IPS-18c (cell line): ENCODE data around the gene APOL4.
"Not testable (repeated sequence)": the region's sequence is repeated elsewhere in the genome, so short reads cannot be mapped to it uniquely, and the experiment has no call there.

Experiments
- H3K4me3 ChIP-seq: 2 replicates; pipeline ENCODE4 v1.7.0; 2013; ENCODE audit warnings: low read depth, mild to moderate bottlenecking, low read length, moderate library complexity; ENCODE audit not compliant: insufficient read depth
- H3K9me3 ChIP-seq: one replicate; pipeline ENCODE4 v1.6.1; 2013; ENCODE audit warnings: mild to moderate bottlenecking, low read length, moderate library complexity; ENCODE audit not compliant: control insufficient read depth, insufficient read depth

The APOL4 gene

GRCh38 chr22:36218648-36219193 is 17.1 kb upstream of the APOL4 start:
- Histone ChIP-seq H3K4me3 (no peak overlapping the region), H3K9me3 (no peaks in the 10 kb centered on the region)

- no peak overlapping the region for H3K4me3 ChIP-seq
- H3K9me3 ChIP-seq = peaks cover 2% of the 10 kb centered on the region
Observed at GRCh38 chr22:36215981-36216380, 14.4 kb upstream of the APOL4 start.

- H3K9me3 ChIP-seq = peaks cover 4% of the 10 kb centered on the region
Observed at GRCh38 chr22:36213586-36213985, 12.0 kb upstream of the APOL4 start.

GRCh38 chr22:36212901-36213300 is 11.3 kb upstream of the APOL4 start:
- peaks cover 4% of the 10 kb centered on the region for H3K9me3 ChIP-seq
- no peak overlapping the region for H3K4me3 ChIP-seq

More at GRCh38 chr22:36213586-36213985, 12.0 kb upstream of the APOL4 start:
- no peak overlapping the region for H3K4me3 ChIP-seq

GRCh38 chr22:36211237-36211861 is 9.7 kb upstream of the APOL4 start:
- H3K9me3 ChIP-seq = peaks cover 4% of the 10 kb centered on the region
- no peak overlapping the region for H3K4me3 ChIP-seq

GRCh38 chr22:36210224-36210623 is 8.6 kb upstream of the APOL4 start:
- no peak overlapping the region for H3K4me3 ChIP-seq

GRCh38 chr22:36209488-36209908 is 7.9 kb upstream of the APOL4 start:
- H3K9me3 ChIP-seq, H3K4me3 ChIP-seq: not testable (repeated sequence)

More at GRCh38 chr22:36210224-36210623, 8.6 kb upstream of the APOL4 start:
- peaks cover 4% of the 10 kb centered on the region for H3K9me3 ChIP-seq

GRCh38 chr22:36208914-36209313 is 7.3 kb upstream of the APOL4 start:
- Histone ChIP-seq H3K4me3 (no peak overlapping the region), H3K9me3 (peaks cover 4% of the 10 kb centered on the region)

GRCh38 chr22:36208162-36208765 is 6.7 kb upstream of the APOL4 start:
- Histone ChIP-seq H3K4me3 (no peak overlapping the region), H3K9me3 (peaks cover 4% of the 10 kb centered on the region)

- no peak overlapping the region for H3K4me3 ChIP-seq
- peaks cover 4% of the 10 kb centered on the region for H3K9me3 ChIP-seq
Observed at GRCh38 chr22:36206255-36206654, 4.6 kb upstream of the APOL4 start.

- not testable (repeated sequence) for H3K9me3 ChIP-seq, H3K4me3 ChIP-seq
Observed at GRCh38 chr22:36205573-36205972, 4.0 kb upstream of the APOL4 start.

GRCh38 chr22:36204632-36205015 is 3.0 kb upstream of the APOL4 start:
- Histone ChIP-seq H3K4me3 (no peak overlapping the region), H3K9me3 (no peaks in the 10 kb centered on the region)

GRCh38 chr22:36204001-36204631 is 2.5 kb upstream of the APOL4 start:
- H3K9me3 ChIP-seq = no peaks in the 10 kb centered on the region
- H3K4me3 ChIP-seq = no peak overlapping the region

- not testable (repeated sequence) for H3K4me3 ChIP-seq, H3K9me3 ChIP-seq
Observed at GRCh38 chr22:36203441-36203840, 1.8 kb upstream of the APOL4 start.

- not testable (repeated sequence) for H3K9me3 ChIP-seq
Observed at GRCh38 chr22:36202906-36203305, 1.3 kb upstream of the APOL4 start.

GRCh38 chr22:36201025-36201424 is 584 bp downstream of the APOL4 start:
- not testable (repeated sequence) for H3K4me3 ChIP-seq, H3K9me3 ChIP-seq

More at GRCh38 chr22:36202906-36203305, 1.3 kb upstream of the APOL4 start:
- not testable (repeated sequence) for H3K4me3 ChIP-seq

GRCh38 chr22:36199001-36199551 is 2.5 kb downstream of the APOL4 start:
- Histone ChIP-seq H3K9me3 (no peaks in the 10 kb centered on the region), H3K4me3 (no peak overlapping the region)

GRCh38 chr22:36198536-36198935 is 3.1 kb downstream of the APOL4 start:
- H3K9me3 ChIP-seq = no peaks in the 10 kb centered on the region
- no peak overlapping the region for H3K4me3 ChIP-seq
